ENCODE results near the gene USP49. TPM values are rescaled to one million over a fixed set of nuclear protein-coding genes. Genes with fewer than 3 reads are reported as not detected.

USP49 gene
- total and polyA plus RNA-seq, 2 of the 13 experiments (the other 11 are each of a cell fraction or from before 2014, with no cell fraction given): 2.9 to 4.3 TPM

DNA sequence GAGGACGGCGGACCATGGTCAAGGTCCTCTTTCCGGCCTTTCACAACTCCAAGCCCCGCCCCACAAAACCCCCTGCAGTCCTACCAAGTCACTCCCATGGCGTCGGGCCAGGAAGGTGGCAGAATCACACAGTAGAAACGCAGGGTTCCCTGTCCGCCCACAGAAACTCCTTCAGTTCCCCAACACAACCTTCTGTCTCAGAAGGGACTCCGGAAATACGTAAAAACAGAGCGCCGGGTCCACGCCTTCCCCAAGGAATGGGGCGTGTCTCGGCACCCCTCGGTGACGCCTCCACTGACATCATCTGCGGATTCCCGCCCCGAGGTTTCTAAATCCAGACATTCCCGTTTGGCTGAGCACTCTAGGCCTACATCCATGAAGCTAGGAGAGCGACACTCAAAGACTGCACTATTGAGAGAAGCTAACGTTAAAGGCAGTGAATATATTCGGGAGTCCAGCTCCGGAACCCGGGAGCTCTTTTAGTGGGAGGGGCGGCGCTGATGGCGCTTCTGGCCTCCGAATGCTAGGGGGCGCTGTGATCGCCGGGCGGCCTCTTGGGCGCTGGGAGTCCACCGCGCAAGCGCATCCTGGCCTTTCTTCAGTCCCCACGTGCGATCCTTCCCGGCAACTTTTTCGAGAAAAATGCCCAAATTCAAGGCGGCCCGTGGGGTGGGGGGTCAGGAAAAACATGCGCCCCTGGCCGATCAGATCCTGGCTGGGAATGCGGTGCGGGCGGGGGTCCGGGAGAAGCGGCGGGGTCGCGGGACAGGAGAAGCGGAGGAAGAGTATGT is 25.9 kb upstream of the USP49 start, which contains the start of the genes BYSL and MED20 (continued):
- TF ChIP-seq, protein P1, sequence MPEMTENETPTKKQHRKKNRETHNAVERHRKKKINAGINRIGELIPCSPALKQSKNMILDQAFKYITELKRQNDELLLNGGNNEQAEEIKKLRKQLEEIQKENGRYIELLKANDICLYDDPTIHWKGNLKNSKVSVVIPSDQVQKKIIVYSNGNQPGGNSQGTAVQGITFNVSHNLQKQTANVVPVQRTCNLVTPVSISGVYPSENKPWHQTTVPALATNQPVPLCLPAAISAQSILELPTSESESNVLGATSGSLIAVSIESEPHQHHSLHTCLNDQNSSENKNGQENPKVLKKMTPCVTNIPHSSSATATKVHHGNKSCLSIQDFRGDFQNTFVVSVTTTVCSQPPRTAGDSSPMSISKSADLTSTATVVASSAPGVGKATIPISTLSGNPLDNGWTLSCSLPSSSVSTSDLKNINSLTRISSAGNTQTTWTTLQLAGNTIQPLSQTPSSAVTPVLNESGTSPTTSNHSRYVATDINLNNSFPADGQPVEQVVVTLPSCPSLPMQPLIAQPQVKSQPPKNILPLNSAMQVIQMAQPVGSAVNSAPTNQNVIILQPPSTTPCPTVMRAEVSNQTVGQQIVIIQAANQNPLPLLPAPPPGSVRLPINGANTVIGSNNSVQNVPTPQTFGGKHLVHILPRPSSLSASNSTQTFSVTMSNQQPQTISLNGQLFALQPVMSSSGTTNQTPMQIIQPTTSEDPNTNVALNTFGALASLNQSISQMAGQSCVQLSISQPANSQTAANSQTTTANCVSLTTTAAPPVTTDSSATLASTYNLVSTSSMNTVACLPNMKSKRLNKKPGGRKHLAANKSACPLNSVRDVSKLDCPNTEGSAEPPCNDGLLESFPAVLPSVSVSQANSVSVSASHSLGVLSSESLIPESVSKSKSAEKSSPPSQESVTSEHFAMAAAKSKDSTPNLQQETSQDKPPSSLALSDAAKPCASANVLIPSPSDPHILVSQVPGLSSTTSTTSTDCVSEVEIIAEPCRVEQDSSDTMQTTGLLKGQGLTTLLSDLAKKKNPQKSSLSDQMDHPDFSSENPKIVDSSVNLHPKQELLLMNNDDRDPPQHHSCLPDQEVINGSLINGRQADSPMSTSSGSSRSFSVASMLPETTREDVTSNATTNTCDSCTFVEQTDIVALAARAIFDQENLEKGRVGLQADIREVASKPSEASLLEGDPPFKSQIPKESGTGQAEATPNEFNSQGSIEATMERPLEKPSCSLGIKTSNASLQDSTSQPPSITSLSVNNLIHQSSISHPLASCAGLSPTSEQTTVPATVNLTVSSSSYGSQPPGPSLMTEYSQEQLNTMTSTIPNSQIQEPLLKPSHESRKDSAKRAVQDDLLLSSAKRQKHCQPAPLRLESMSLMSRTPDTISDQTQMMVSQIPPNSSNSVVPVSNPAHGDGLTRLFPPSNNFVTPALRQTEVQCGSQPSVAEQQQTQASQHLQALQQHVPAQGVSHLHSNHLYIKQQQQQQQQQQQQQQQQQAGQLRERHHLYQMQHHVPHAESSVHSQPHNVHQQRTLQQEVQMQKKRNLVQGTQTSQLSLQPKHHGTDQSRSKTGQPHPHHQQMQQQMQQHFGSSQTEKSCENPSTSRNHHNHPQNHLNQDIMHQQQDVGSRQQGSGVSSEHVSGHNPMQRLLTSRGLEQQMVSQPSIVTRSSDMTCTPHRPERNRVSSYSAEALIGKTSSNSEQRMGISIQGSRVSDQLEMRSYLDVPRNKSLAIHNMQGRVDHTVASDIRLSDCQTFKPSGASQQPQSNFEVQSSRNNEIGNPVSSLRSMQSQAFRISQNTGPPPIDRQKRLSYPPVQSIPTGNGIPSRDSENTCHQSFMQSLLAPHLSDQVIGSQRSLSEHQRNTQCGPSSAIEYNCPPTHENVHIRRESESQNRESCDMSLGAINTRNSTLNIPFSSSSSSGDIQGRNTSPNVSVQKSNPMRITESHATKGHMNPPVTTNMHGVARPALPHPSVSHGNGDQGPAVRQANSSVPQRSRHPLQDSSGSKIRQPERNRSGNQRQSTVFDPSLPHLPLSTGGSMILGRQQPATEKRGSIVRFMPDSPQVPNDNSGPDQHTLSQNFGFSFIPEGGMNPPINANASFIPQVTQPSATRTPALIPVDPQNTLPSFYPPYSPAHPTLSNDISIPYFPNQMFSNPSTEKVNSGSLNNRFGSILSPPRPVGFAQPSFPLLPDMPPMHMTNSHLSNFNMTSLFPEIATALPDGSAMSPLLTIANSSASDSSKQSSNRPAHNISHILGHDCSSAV (CRISPR knock-in tag; IDR thresholded peaks at IDR 0.05; ENCODE audit: borderline replicate concordance): peak; percentile 94
- TF ChIP-seq, protein P2, sequence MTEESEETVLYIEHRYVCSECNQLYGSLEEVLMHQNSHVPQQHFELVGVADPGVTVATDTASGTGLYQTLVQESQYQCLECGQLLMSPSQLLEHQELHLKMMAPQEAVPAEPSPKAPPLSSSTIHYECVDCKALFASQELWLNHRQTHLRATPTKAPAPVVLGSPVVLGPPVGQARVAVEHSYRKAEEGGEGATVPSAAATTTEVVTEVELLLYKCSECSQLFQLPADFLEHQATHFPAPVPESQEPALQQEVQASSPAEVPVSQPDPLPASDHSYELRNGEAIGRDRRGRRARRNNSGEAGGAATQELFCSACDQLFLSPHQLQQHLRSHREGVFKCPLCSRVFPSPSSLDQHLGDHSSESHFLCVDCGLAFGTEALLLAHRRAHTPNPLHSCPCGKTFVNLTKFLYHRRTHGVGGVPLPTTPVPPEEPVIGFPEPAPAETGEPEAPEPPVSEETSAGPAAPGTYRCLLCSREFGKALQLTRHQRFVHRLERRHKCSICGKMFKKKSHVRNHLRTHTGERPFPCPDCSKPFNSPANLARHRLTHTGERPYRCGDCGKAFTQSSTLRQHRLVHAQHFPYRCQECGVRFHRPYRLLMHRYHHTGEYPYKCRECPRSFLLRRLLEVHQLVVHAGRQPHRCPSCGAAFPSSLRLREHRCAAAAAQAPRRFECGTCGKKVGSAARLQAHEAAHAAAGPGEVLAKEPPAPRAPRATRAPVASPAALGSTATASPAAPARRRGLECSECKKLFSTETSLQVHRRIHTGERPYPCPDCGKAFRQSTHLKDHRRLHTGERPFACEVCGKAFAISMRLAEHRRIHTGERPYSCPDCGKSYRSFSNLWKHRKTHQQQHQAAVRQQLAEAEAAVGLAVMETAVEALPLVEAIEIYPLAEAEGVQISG (CRISPR knock-in tag; IDR thresholded peaks at IDR 0.05): peak; percentile 99
- 0 out of 2 replicates have a peak, but pooled peaks have one; percentile 66 for TF ChIP-seq ZNF34 (CRISPR knock-in tag; IDR thresholded peaks at IDR 0.05; ENCODE audit: borderline replicate concordance)
- TF ChIP-seq SNAPC2 (CRISPR knock-in tag; IDR thresholded peaks at IDR 0.05): peak; percentile 36; the same call in 1 of the 2 replicates
- TF ChIP-seq PRMT3 (CRISPR knock-in tag; IDR thresholded peaks at IDR 0.05; ENCODE audit: borderline replicate concordance, low read depth): no peak
- TF ChIP-seq ZNF776 (CRISPR knock-in tag; IDR thresholded peaks at IDR 0.05): 0 out of 2 replicates have a peak, but pooled peaks have one; percentile 67
- TF ChIP-seq, protein P3, sequence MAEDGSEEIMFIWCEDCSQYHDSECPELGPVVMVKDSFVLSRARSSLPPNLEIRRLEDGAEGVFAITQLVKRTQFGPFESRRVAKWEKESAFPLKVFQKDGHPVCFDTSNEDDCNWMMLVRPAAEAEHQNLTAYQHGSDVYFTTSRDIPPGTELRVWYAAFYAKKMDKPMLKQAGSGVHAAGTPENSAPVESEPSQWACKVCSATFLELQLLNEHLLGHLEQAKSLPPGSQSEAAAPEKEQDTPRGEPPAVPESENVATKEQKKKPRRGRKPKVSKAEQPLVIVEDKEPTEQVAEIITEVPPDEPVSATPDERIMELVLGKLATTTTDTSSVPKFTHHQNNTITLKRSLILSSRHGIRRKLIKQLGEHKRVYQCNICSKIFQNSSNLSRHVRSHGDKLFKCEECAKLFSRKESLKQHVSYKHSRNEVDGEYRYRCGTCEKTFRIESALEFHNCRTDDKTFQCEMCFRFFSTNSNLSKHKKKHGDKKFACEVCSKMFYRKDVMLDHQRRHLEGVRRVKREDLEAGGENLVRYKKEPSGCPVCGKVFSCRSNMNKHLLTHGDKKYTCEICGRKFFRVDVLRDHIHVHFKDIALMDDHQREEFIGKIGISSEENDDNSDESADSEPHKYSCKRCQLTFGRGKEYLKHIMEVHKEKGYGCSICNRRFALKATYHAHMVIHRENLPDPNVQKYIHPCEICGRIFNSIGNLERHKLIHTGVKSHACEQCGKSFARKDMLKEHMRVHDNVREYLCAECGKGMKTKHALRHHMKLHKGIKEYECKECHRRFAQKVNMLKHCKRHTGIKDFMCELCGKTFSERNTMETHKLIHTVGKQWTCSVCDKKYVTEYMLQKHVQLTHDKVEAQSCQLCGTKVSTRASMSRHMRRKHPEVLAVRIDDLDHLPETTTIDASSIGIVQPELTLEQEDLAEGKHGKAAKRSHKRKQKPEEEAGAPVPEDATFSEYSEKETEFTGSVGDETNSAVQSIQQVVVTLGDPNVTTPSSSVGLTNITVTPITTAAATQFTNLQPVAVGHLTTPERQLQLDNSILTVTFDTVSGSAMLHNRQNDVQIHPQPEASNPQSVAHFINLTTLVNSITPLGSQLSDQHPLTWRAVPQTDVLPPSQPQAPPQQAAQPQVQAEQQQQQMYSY (CRISPR knock-in tag; IDR thresholded peaks at IDR 0.05): peak; percentile 19; the same call in 1 of the 2 replicates
- TF ChIP-seq, protein P4, sequence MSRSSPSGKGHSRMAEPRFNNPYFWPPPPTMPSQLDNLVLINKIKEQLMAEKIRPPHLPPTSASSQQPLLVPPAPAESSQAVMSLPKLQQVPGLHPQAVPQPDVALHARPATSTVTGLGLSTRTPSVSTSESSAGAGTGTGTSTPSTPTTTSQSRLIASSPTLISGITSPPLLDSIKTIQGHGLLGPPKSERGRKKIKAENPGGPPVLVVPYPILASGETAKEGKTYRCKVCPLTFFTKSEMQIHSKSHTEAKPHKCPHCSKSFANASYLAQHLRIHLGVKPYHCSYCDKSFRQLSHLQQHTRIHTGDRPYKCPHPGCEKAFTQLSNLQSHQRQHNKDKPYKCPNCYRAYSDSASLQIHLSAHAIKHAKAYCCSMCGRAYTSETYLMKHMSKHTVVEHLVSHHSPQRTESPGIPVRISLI (CRISPR knock-in tag; IDR thresholded peaks at IDR 0.05; ENCODE audit: borderline replicate concordance): no peak; the same call in 1 of the 2 replicates
- TF ChIP-seq POLR2AphosphoS2 (IDR thresholded peaks at IDR 0.05; ENCODE audit: low read depth, low read length): no peak
- TF ChIP-seq ATAD3A (CRISPR knock-in tag; IDR thresholded peaks at IDR 0.05): no peak
- TF ChIP-seq ZNF20 (CRISPR knock-in tag; IDR thresholded peaks at IDR 0.05): 0 out of 2 replicates have a peak, but pooled peaks have one; percentile 12
